GM21723 (cell line): ENCODE measurements around the gene NLRP12.
"Not testable (repeated sequence)": the region's sequence is repeated elsewhere in the genome, so short reads cannot be mapped to it uniquely, and the experiment has no call there.

ENCODE experiments used
- ATAC-seq: cut with Tn5 transposase; IDR thresholded peaks from one replicate; pipeline ENCODE4 v1.9.1; 2021; ENCODE audit warnings: mild to moderate bottlenecking, moderate library complexity; ENCODE audit not compliant: unreplicated experiment

NLRP12 gene

GRCh38 chr19:53781332-53781731, 42.8 kb downstream of the NLRP12 start:
- not testable (repeated sequence) for ATAC-seq

GRCh38 chr19:53780506-53780905, 43.6 kb downstream of the NLRP12 start:
- no peak for ATAC-seq

- no peak for ATAC-seq
These were observed 48.6 kb downstream of the NLRP12 start for GRCh38 chr19:53775524-53775923.

- ATAC-seq, result not testable (repeated sequence)
These were observed 49.6 kb downstream of the NLRP12 start for GRCh38 chr19:53774491-53774890.

GRCh38 chr19:53773999-53774398, 50.1 kb downstream of the NLRP12 start:
- ATAC-seq, result no peak

GRCh38 chr19:53772943-53773342, 51.2 kb downstream of the NLRP12 start:
- no peak for ATAC-seq

- ATAC-seq, result no peak
These were observed 53.0 kb downstream of the NLRP12 start for GRCh38 chr19:53771144-53771543.

GRCh38 chr19:53769696-53770309, 54.3 kb downstream of the NLRP12 start:
- ATAC-seq, result not testable (repeated sequence)

GRCh38 chr19:53768401-53768800, 55.7 kb downstream of the NLRP12 start:
- no peak for ATAC-seq

- not testable (repeated sequence) for ATAC-seq
These were observed 65.1 kb downstream of the NLRP12 start for GRCh38 chr19:53758991-53759390.
